Astrocyte (in vitro differentiated cells and primary cell): ENCODE data around the gene PKHD1.

Experiments used
- CTCF ChIP-seq: IDR thresholded peaks from 2 replicates; pipeline ENCODE4 v1.5.1; 2011; ENCODE audit warnings: low read depth, mild to moderate bottlenecking, inconsistent platforms, low read length, moderate library complexity; ENCODE audit not compliant: insufficient read depth
- EZH2 ChIP-seq: IDR thresholded peaks from 2 replicates; pipeline ENCODE4 v1.6.1; 2012; ENCODE audit warnings: mild to moderate bottlenecking, low read length, inconsistent platforms; ENCODE audit not compliant: insufficient read depth

GRCh38 chr6:51954681-51955080 lies 132.7 kb downstream of the PKHD1 start:
- no peak for TF ChIP-seq CTCF
- no peak for TF ChIP-seq EZH2
